Urinary bladder (tissue), 4 donors: ENCODE measurements around the gene NEB. TPM values are rescaled to one million over a fixed set of nuclear protein-coding genes. Genes with fewer than 3 reads are reported as not detected.

Experiments used
- DNase-seq: peaks from one replicate; pipeline ENCODE4 v3.0.0-alpha.2; 2015; ENCODE audit errors: extremely low spot score
- H3K27ac ChIP-seq: one replicate; pipeline ENCODE4 v1.5.1; 2013; ENCODE audit warnings: low read depth, mild to moderate bottlenecking, moderate library complexity
- H3K36me3 ChIP-seq: one replicate; pipeline ENCODE4 v1.6.1; 2013; ENCODE audit warnings: mild to moderate bottlenecking, moderate library complexity; ENCODE audit not compliant: insufficient read depth
- H3K4me1 ChIP-seq: one replicate; pipeline ENCODE4 v1.6.1; 2013; ENCODE audit warnings: mild to moderate bottlenecking, moderate library complexity; ENCODE audit not compliant: insufficient read depth
- H3K4me3 ChIP-seq: one replicate; pipeline ENCODE4 v1.5.1; 2013; ENCODE audit warnings: low read depth, low read length
- WGBS: extraction: QIAGEN DNeasy Blood & Tissue Kit; methylation state at CpG from one replicate; pipeline ENCODE4 v1.1.7; 2013; 5-methylcytosine and 5-hydroxymethylcytosine counted together
- polyA plus RNA-seq: library from polyadenylated mRNA; stranded (reverse); fragments of 200-250 nt; gene quantifications from one replicate; pipeline ENCODE4 v1.2.3, GENCODE V29; 2013
- total RNA-seq: library from RNA; depleted of rRNA; stranded (reverse); fragments of >200 nt; gene quantifications from one replicate; pipeline ENCODE4 v1.2.3, GENCODE V29; 2014
- donor health status: healthy with polysubstance abuse.
- donor health status: healthy.

Gene NEB
- total and polyA plus RNA-seq, 2 donors: 0.29 to 79.5 TPM

GRCh38 chr2:151552287-151552686, 182.0 kb downstream of the NEB start:
- Histone ChIP-seq H3K27ac (no peak overlapping the region), H3K36me3 (no peaks in the 10 kb centered on the region), H3K4me3 (no peak overlapping the region), H3K4me1 (no peaks in the 10 kb centered on the region)
- no peak for DNase-seq
- WGBS: 79% methylated on average over 5 of the region's 5 CpGs

GRCh38 chr2:151551556-151551955, 182.7 kb downstream of the NEB start:
- WGBS: 74% methylated on average over 5 of the region's 5 CpGs

GRCh38 chr2:151549191-151549590, 185.1 kb downstream of the NEB start:
- Histone ChIP-seq H3K27ac (no peak overlapping the region), H3K36me3 (no peaks in the 10 kb centered on the region), H3K4me3 (no peak overlapping the region), H3K4me1 (no peaks in the 10 kb centered on the region)
- WGBS: 73% methylated on average over 2 of the region's 2 CpGs
- no peak for DNase-seq

More at GRCh38 chr2:151551556-151551955, 182.7 kb downstream of the NEB start:
- H3K4me1 ChIP-seq: no peaks in the 10 kb centered on the region
- no peak overlapping the region for H3K4me3 ChIP-seq
- no peaks in the 10 kb centered on the region for H3K36me3 ChIP-seq
- no peak for DNase-seq
- H3K27ac ChIP-seq: no peak overlapping the region

GRCh38 chr2:151544449-151544848, 189.8 kb downstream of the NEB start:
- 75% methylated on average over 5 of the region's 5 CpGs for WGBS

GRCh38 chr2:151543876-151544275, 190.4 kb downstream of the NEB start:
- H3K36me3 ChIP-seq: no peaks in the 10 kb centered on the region
- no peak overlapping the region for H3K4me3 ChIP-seq
- 81% methylated on average over 3 of the region's 3 CpGs for WGBS

More at GRCh38 chr2:151544449-151544848, 189.8 kb downstream of the NEB start:
- no peak for DNase-seq
- Histone ChIP-seq H3K36me3 (no peaks in the 10 kb centered on the region), H3K4me1 (no peaks in the 10 kb centered on the region), H3K27ac (no peak overlapping the region), H3K4me3 (no peak overlapping the region)

GRCh38 chr2:151534001-151534400, 200.3 kb downstream of the NEB start:
- H3K4me3 ChIP-seq: no peak overlapping the region
- H3K36me3 ChIP-seq: no peaks in the 10 kb centered on the region
- DNase-seq: no peak
- H3K27ac ChIP-seq: no peak overlapping the region
- no peaks in the 10 kb centered on the region for H3K4me1 ChIP-seq
- 58% methylated on average over 7 of the region's 7 CpGs for WGBS

More at GRCh38 chr2:151543876-151544275, 190.4 kb downstream of the NEB start:
- Histone ChIP-seq H3K27ac (no peak overlapping the region), H3K4me1 (no peaks in the 10 kb centered on the region)
- DNase-seq: no peak

- DNase-seq: no peak
- H3K4me3 ChIP-seq: no peak overlapping the region
- no peaks in the 10 kb centered on the region for H3K36me3 ChIP-seq
- WGBS: 94% methylated on average over 3 of the region's 3 CpGs
- H3K27ac ChIP-seq: no peak overlapping the region
- H3K4me1 ChIP-seq: no peaks in the 10 kb centered on the region
Measured at GRCh38 chr2:151533127-151533526, 201.1 kb downstream of the NEB start.

GRCh38 chr2:151526572-151527090, 207.6 kb downstream of the NEB start:
- no peak for DNase-seq
- H3K4me1 ChIP-seq: no peaks in the 10 kb centered on the region
- no peak overlapping the region for H3K27ac ChIP-seq
- H3K4me3 ChIP-seq: no peak overlapping the region
- 92% methylated on average over 6 of the region's 6 CpGs for WGBS
- no peaks in the 10 kb centered on the region for H3K36me3 ChIP-seq

GRCh38 chr2:151525821-151526373, 208.4 kb downstream of the NEB start:
- no peak overlapping the region for H3K4me3 ChIP-seq
- no peak overlapping the region for H3K27ac ChIP-seq
- H3K4me1 ChIP-seq: no peaks in the 10 kb centered on the region
- H3K36me3 ChIP-seq: no peaks in the 10 kb centered on the region
- no peak for DNase-seq
- 84% methylated on average over 9 of the region's 9 CpGs for WGBS

GRCh38 chr2:151523850-151524249, 210.4 kb downstream of the NEB start:
- DNase-seq: no peak
- no peaks in the 10 kb centered on the region for H3K4me1 ChIP-seq
- no peak overlapping the region for H3K27ac ChIP-seq
- no peaks in the 10 kb centered on the region for H3K36me3 ChIP-seq
- H3K4me3 ChIP-seq: no peak overlapping the region
- 72% methylated on average over 3 of the region's 3 CpGs for WGBS

- Histone ChIP-seq H3K27ac (no peak overlapping the region), H3K36me3 (no peaks in the 10 kb centered on the region), H3K4me1 (no peaks in the 10 kb centered on the region), H3K4me3 (no peak overlapping the region)
- DNase-seq: no peak
- 94% methylated on average over 7 of the region's 7 CpGs for WGBS
Measured at GRCh38 chr2:151522556-151522955, 211.7 kb downstream of the NEB start.

- H3K4me1 ChIP-seq: no peaks in the 10 kb centered on the region
- no peak for DNase-seq
- H3K36me3 ChIP-seq: no peaks in the 10 kb centered on the region
- no peak overlapping the region for H3K4me3 ChIP-seq
- 57% methylated on average over 1 of the region's 1 CpG for WGBS
- no peak overlapping the region for H3K27ac ChIP-seq
Measured at GRCh38 chr2:151520976-151521375, 213.3 kb downstream of the NEB start.

- Histone ChIP-seq H3K4me3 (no peak overlapping the region), H3K27ac (no peak overlapping the region), H3K4me1 (no peaks in the 10 kb centered on the region), H3K36me3 (no peaks in the 10 kb centered on the region)
- no peak for DNase-seq
- 85% methylated on average over 3 of the region's 3 CpGs for WGBS
Measured at GRCh38 chr2:151518802-151519201, 215.5 kb downstream of the NEB start.

- WGBS: 90% methylated on average over 3 of the region's 3 CpGs
- H3K27ac ChIP-seq: no peak overlapping the region
- H3K4me3 ChIP-seq: no peak overlapping the region
- no peaks in the 10 kb centered on the region for H3K36me3 ChIP-seq
- no peaks in the 10 kb centered on the region for H3K4me1 ChIP-seq
- no peak for DNase-seq
Measured at GRCh38 chr2:151508519-151508918, 225.8 kb downstream of the NEB start.

GRCh38 chr2:151506170-151506569, 228.1 kb downstream of the NEB start:
- no peak overlapping the region for H3K4me3 ChIP-seq
- no peaks in the 10 kb centered on the region for H3K36me3 ChIP-seq
- no peaks in the 10 kb centered on the region for H3K4me1 ChIP-seq
- no peak overlapping the region for H3K27ac ChIP-seq
- DNase-seq: no peak
- 97% methylated on average over 4 of the region's 4 CpGs for WGBS
